Fibroblast of skin of right biceps (primary cell): ENCODE measurements around the gene C6orf58.
"Not testable (repeated sequence)": the region's sequence is repeated elsewhere in the genome, so short reads cannot be mapped to it uniquely, and the experiment has no call there.

ENCODE experiments used
- DNase-seq: peaks from one replicate; pipeline ENCODE4 v3.0.0-alpha.2; 2013

Gene C6orf58

DNA sequence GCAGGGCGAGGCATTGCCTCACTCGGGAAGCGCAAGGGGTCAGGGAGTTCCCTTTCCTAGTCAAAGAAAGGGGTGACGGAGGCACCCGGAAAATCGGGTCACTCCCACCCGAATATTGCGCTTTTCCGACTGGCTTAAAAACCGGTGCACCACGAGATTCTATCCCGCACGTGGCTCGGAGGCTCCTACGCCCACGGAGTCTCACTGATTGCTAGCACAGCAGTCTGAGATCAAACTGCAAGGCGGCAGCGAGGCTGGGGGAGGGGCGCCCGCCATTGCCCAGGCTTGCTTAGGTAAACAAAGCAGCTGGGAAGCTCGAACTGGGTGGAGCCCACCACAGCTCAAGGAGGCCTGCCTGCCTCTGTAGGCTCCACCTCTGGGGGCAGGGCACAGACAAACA is 16.5 kb downstream of the C6orf58 start:
- not testable (repeated sequence) for DNase-seq

DNA sequence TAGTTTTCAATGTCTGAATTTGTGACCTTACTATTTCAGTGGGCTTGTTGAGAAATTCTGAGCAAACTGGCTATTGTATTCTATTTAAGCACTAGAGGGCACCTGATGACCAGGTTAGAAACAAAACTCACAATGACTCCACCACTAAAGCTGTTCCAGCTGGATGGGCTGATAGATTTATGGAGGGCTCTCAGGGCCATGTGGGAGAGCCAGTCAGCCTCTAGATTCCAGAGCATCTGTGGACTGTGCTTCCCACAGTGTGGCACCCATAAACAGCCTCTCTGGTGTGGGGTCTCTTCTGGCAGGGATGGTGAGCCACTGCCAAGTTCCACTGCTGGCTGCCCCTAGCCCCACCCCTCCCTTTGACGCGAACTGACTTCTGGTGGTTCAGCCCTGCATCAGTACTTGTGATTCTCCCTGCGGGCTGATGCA is 29.2 kb downstream of the C6orf58 start:
- DNase-seq: peak; percentile 19

DNA sequence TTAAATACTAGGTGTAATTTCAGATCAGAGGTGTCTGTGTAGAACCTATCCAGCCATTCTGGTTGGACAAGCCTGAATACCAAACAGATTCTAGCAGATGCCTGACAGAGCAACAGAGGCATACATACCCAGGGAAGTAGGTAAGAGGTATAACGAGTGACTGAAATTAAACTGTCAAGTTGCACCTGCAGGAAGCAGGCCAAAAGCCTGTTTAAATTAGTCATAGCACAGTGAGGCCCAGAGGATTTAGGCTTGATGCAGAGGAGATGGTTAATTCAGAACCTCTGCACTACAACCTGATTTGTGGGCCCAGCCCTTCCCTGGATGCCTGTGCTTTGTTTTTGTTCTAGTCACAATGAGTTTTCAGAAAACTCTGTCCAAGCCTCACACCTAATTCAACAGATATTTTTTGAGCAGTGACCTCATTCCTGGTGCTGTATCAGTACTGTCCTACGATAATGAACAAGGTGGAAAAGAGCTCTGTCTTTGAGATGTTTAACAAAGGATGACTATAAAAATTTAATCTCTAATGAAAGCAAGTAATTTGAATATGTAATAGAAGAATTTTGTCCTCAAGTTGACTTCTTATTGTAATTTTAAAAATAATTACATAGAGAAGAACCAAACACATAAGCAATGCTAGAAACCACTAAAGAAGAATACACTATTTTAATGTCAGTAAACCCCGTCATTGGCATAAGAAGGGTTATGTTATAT is 31.7 kb downstream of the C6orf58 start:
- no peak for DNase-seq

DNA sequence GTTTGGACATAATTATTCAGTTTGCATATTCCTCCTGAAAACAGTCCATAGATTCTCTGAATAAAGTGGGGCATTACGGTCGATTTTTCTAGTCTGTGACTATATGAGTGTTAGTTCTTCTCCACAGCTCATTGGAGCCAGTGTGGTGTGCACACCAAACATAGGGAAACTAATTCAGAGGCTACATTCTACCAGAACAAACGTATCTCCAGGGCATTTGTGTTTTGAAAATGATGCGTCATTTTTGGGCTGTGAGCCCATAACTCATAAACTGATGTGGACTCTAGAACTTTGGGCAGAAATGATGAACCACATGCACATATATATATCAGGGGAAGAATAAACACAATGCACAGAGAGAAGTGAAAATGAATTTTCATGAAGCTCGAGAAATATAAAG is 41.8 kb downstream of the C6orf58 start:
- DNase-seq: no peak

DNA sequence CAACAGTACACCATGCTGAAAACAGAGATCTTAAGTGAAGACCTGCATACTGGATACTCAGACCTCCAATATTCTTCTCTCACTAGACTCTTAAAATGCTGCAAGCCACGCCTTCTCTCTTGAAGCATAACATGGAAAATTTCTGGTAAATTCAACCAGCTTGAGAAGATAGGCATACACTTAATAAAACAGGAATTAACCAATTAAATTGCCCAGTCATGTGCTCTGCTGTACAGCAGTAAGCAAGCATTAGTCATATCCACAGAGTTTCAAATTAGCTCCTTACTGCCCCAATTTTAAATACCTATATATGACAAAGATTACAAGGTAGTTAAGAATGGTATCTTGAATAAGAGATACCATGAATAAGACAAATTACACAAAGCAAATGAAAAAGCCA is 53.8 kb downstream of the C6orf58 start:
- no peak for DNase-seq

DNA sequence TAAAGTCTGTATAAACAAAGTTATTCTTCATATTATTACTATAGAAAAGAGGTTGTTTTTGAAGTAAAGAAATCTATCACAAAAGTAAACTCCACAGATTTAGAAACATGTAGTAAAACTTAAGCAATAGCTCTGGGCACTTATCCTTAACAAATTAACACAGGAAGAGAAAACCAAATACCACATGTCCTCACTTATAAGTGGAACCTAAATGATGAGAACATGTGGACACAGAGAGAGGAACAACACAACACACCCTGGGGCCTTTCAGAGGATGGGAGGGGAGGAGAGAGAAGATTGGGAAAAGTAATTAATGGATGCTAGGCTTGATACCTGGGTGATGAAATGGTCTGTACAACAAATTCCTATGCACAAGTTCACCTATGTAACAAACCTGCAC is 57.2 kb downstream of the C6orf58 start:
- DNase-seq: no peak

DNA sequence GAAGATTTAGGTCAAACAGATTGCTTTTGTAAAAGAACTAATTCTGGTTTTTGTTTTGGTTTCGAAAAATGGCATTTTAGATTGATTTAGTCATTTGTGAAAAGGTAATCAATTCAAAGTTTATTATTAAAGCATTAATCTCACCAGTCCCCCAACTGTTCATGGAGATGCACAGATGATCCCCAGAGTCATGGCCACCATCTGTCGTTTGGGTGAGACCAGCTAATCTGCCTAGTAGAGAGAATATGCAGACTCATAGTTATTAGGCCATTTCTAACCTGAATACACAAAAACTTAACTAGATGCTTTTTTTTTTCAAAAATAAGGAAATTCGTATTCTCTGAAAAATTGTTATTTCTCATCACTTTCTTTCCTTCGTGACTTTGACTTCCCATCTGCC is 58.1 kb downstream of the C6orf58 start:
- DNase-seq: no peak

DNA sequence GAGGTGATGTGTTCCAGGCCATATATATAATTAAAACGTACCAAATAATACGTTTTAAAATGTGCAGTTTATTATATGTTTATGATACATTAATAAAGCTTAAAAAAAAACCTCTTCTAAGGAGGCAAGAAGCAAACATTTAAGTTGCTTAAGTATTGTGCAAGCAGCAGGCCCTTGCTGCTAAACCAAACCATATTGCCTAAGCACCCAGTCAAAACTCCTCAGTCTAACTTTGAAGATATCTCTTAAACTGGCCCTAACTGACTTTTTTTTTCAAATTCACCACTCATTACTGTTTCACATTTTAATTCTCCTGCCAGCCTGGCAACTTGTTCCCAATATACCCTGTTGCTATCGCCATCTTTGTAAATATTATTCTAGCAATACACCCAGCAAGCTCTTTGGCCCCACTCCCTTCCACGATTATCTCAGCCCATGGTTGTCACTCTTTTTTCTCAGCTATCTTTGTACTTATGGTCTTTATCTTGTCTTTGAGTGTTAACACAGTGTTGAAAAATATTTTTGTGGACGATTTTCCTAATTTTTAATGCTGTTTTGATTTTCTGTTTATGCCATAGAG is 60.9 kb downstream of the C6orf58 start:
- no peak for DNase-seq
